MCF 10A (cell line): Measurements from ENCODE around the gene NSUN7. TPM values are rescaled to one million over a fixed set of nuclear protein-coding genes. Genes with fewer than 3 reads are reported as not detected.

Source experiments
- BruUV-seq: library from RNA; stranded (reverse); fragments of 400-500 nt; replicated peaks from 2 replicates; lab custom pipeline; 2021; lab: Mats Ljungman, UMichigan
- CTCF ChIA-PET: fragments of 300-600 bp; sonication (Branson Sonifier 250); formaldehyde crosslinking; extraction: SDS; loops from one replicate; lab custom pipeline; 2021; ENCODE audit warnings: antibody characterized with exemption, inconsistent platforms; lab: Yijun Ruan, JAX
- POLR2A ChIA-PET: fragments of 300-600, 350-650 bp; sonication (Branson Sonifier 250); formaldehyde crosslinking; extraction: SDS; loops from one replicate; lab custom pipeline; 2020; ENCODE audit warnings: antibody characterized with exemption, inconsistent platforms; lab: Yijun Ruan, JAX
- DNase-seq: peaks from one replicate; pipeline ENCODE4 v3.0.0-alpha.2; 2018; ENCODE audit not compliant: unreplicated experiment
- H3K27ac Mint-ChIP-seq: one replicate; pipeline ENCODE4 v1.8.0; 2022; ENCODE audit warnings: mild to moderate bottlenecking, low read depth, mixed read lengths; ENCODE audit not compliant: unreplicated experiment
- H3K27me3 Mint-ChIP-seq: one replicate; pipeline ENCODE4 v1.8.0; 2022; ENCODE audit warnings: mixed read lengths; ENCODE audit not compliant: insufficient read depth, unreplicated experiment
- H3K36me3 Mint-ChIP-seq: one replicate; pipeline ENCODE4 v1.8.0; 2022; ENCODE audit warnings: mild to moderate bottlenecking, moderate library complexity, mixed read lengths; ENCODE audit not compliant: insufficient read depth, unreplicated experiment
- H3K4me1 Mint-ChIP-seq: one replicate; pipeline ENCODE4 v1.8.0; 2022; ENCODE audit warnings: mixed read lengths; ENCODE audit not compliant: insufficient read depth, unreplicated experiment
- H3K4me3 Mint-ChIP-seq: one replicate; pipeline ENCODE4 v1.8.0; 2022; ENCODE audit warnings: mild to moderate bottlenecking, moderate library complexity, mixed read lengths; ENCODE audit not compliant: unreplicated experiment
- H3K9me3 Mint-ChIP-seq: one replicate; pipeline ENCODE4 v1.8.0; 2022; ENCODE audit warnings: mixed read lengths; ENCODE audit not compliant: unreplicated experiment
- intact Hi-C: fragments of 100-400 bp; cut with micrococcal nuclease; formaldehyde crosslinking; loops from 2 replicates; pipeline ENCODE4 v1.14.1; 2022
- total RNA-seq: library from RNA; stranded (reverse); gene quantifications from 2 replicates; pipeline ENCODE4 v1.2.3, GENCODE V29; 2022
- TF ChIP-seq, protein P1 (sequence below): fragments of 200-600 bp; IDR thresholded peaks from one replicate; pipeline ENCODE4 v1.8.0; 2022; ENCODE audit warnings: antibody characterized with exemption, mild to moderate bottlenecking; ENCODE audit not compliant: unreplicated experiment

Gene NSUN7
- total RNA-seq, 1 experiment from 2014 or later: not detected

DNA sequence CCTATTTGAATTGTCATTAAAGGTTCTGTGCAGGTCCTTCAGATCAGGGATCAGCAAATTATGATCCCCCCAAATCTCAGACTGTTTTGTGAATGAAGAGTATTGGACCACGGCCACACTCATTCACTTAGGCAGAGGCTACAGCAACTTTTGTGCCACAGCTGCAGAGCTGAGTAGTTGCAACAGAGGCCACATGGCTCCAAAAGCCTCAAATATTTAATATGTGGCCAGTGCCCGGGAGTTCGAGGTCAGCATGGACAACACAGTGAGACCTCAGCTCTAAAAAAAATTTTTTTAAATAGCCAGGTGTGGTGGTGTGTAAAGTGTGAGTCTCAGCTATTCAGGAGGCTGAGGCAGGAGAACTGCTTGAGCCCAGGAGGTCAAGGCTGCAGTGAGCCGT lies 100.7 kb downstream of the NSUN7 start:
- peaks cover 71% of the 10 kb centered on the region for H3K36me3 Mint-ChIP-seq
- CTCF ChIA-PET: no interaction called here

GRCh38 chr4:40856277-40856839 lies 106.6 kb downstream of the NSUN7 start:
- intact Hi-C loops: no loop called here
- CTCF ChIA-PET: interaction anchor here (0.7 to 1.5 kb wide), 2 partner anchors 24 to 41 kb away, joined by 3 read pairs; no protein-coding TSS in a partner anchor
- TF ChIP-seq, protein P1, sequence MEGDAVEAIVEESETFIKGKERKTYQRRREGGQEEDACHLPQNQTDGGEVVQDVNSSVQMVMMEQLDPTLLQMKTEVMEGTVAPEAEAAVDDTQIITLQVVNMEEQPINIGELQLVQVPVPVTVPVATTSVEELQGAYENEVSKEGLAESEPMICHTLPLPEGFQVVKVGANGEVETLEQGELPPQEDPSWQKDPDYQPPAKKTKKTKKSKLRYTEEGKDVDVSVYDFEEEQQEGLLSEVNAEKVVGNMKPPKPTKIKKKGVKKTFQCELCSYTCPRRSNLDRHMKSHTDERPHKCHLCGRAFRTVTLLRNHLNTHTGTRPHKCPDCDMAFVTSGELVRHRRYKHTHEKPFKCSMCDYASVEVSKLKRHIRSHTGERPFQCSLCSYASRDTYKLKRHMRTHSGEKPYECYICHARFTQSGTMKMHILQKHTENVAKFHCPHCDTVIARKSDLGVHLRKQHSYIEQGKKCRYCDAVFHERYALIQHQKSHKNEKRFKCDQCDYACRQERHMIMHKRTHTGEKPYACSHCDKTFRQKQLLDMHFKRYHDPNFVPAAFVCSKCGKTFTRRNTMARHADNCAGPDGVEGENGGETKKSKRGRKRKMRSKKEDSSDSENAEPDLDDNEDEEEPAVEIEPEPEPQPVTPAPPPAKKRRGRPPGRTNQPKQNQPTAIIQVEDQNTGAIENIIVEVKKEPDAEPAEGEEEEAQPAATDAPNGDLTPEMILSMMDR: no peak

More for the DNA sequence above, 100.7 kb downstream of the NSUN7 start:
- Mint-ChIP-seq H3K27me3 (no peaks in the 10 kb centered on the region), H3K4me1 (no peaks in the 10 kb centered on the region), H3K27ac (no peak overlapping the region), H3K9me3 (no peaks in the 10 kb centered on the region), H3K4me3 (no peak overlapping the region)
- TF ChIP-seq, protein P1: no peak
- no peak for DNase-seq
- intact Hi-C loops: no loop called here
- no TSS peak for BruUV-seq
- POLR2A ChIA-PET: no interaction called here

DNA sequence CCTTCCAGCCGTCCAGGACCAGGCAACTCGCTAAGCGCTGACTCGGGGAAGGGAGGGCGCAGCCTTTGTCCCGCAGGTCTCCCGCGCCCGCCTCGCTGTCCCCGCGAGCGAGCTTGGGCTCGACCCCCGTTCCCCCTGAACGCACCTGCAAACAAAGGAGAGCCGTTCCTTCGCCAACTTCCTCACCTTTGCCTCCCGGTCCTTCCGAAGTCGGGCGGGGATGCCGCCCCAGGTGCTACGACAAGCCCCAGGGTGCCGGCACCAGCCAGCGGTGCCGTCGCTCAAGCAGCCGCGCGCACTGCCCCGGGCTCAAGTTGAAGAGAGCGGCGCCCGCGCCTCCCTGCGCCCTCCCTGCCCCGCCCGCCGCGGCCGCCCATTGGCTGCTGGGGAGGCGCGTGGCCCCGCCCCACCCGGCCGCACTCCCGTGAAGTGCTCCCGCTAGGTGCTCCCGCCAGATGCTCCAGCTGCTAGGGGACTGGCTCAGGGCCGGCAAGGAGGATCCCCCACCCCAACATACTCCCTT lies 107.1 kb downstream of the NSUN7 start:
- intact Hi-C loops: no loop called here
- no peak for DNase-seq
- H3K9me3 Mint-ChIP-seq: no peaks in the 10 kb centered on the region
- no TSS peak for BruUV-seq
- H3K36me3 Mint-ChIP-seq: peaks cover 76% of the 10 kb centered on the region
- H3K4me3 Mint-ChIP-seq: no peak overlapping the region
- H3K27me3 Mint-ChIP-seq: no peaks in the 10 kb centered on the region
- no peaks in the 10 kb centered on the region for H3K4me1 Mint-ChIP-seq
- CTCF ChIA-PET: no interaction called here
- TF ChIP-seq, protein P1: no peak
- no peak overlapping the region for H3K27ac Mint-ChIP-seq
- POLR2A ChIA-PET: no interaction called here

More at GRCh38 chr4:40856277-40856839, 106.6 kb downstream of the NSUN7 start:
- no peak overlapping the region for H3K27ac Mint-ChIP-seq
- no peak overlapping the region for H3K4me3 Mint-ChIP-seq
- H3K4me1 Mint-ChIP-seq: no peaks in the 10 kb centered on the region
- H3K36me3 Mint-ChIP-seq: peaks cover 75% of the 10 kb centered on the region
- no peak for DNase-seq
- POLR2A ChIA-PET: no interaction called here
- no peaks in the 10 kb centered on the region for H3K27me3 Mint-ChIP-seq
- H3K9me3 Mint-ChIP-seq: no peaks in the 10 kb centered on the region
- BruUV-seq: no TSS peak

- H3K36me3 Mint-ChIP-seq: peaks cover 80% of the 10 kb centered on the region
- BruUV-seq: no TSS peak
- H3K4me3 Mint-ChIP-seq: no peak overlapping the region
- no peaks in the 10 kb centered on the region for H3K27me3 Mint-ChIP-seq
- no peaks in the 10 kb centered on the region for H3K9me3 Mint-ChIP-seq
- ChIA-PET CTCF (no interaction called here), POLR2A (no interaction called here)
- TF ChIP-seq, protein P1: no peak
- intact Hi-C loops: no loop called here
- H3K4me1 Mint-ChIP-seq: no peaks in the 10 kb centered on the region
- no peak for DNase-seq
- H3K27ac Mint-ChIP-seq: no peak overlapping the region
Observed at GRCh38 chr4:40857956-40858355, 108.2 kb downstream of the NSUN7 start.
